ENCODE data around the gene AGBL4.

- TF ChIP-seq CTCF (IDR thresholded peaks at IDR 0.05): no peak
- no peak for TF ChIP-seq POLR2A (IDR thresholded peaks at IDR 0.05)
Measured at GRCh38 chr1:48996311-48996710, 1027.4 kb downstream of the AGBL4 start.
